ENCODE results near the gene MZT2A.
"Not testable (repeated sequence)": the region's sequence is repeated elsewhere in the genome, so short reads cannot be mapped to it uniquely, and the experiment has no call there.

DNA sequence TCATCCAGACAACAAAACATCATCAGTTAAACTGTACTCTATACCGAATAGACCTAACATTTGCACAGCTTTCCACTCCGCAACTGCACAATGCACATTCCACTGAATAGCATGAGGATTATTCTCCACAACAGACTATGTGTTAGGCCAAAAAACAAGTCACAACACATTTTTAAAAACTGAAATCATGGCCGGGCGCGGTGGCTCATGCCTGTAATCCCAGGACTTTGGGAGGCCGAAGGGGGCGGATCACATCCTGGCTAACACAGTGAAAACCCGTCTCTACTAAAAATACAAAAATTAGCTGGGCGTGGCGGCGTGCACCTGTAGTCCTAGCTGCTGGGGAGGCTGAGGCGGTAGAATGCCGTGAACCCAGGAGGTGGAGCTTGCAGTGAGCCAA is 46.7 kb upstream of the MZT2A start:
- TF ChIP-seq CTCF (conservative IDR thresholded peaks at IDR 0.05; ENCODE audit: low read length); EZH2phosphoT487 (IDR thresholded peaks at IDR 0.05; ENCODE audit: borderline replicate concordance, low read depth, low read length): not testable (repeated sequence)

Data from OCI-LY7 (cell line).